Endothelial cell (in vitro differentiated cells): ENCODE results near the gene LUC7L2. TPM values are rescaled to one million over a fixed set of nuclear protein-coding genes. Genes with fewer than 3 reads are reported as not detected.
"Not testable (repeated sequence)": the region's sequence is repeated elsewhere in the genome, so short reads cannot be mapped to it uniquely, and the experiment has no call there.

ENCODE experiments used
- DNase-seq: peaks from one replicate; pipeline ENCODE4 v3.0.0; 2021; ENCODE audit warnings: low spot score
- H3K27ac Mint-ChIP-seq: one replicate; pipeline ENCODE4 v1.8.0; 2021; ENCODE audit warnings: mixed read lengths, inconsistent platforms; ENCODE audit not compliant: unreplicated experiment
- H3K27me3 Mint-ChIP-seq: one replicate; pipeline ENCODE4 v1.8.0; 2021; ENCODE audit warnings: mild to moderate bottlenecking, moderate library complexity, mixed read lengths, inconsistent platforms; ENCODE audit not compliant: unreplicated experiment
- H3K36me3 Mint-ChIP-seq: one replicate; pipeline ENCODE4 v1.8.0; 2021; ENCODE audit warnings: mild to moderate bottlenecking, low read depth, mixed read lengths, inconsistent platforms; ENCODE audit not compliant: unreplicated experiment
- H3K4me1 Mint-ChIP-seq: one replicate; pipeline ENCODE4 v1.8.0; 2021; ENCODE audit warnings: mild to moderate bottlenecking, mixed read lengths, inconsistent platforms; ENCODE audit not compliant: unreplicated experiment
- H3K4me3 Mint-ChIP-seq: one replicate; pipeline ENCODE4 v1.8.0; 2021; ENCODE audit warnings: mild to moderate bottlenecking, mixed read lengths, inconsistent platforms; ENCODE audit not compliant: unreplicated experiment
- H3K9me3 Mint-ChIP-seq: one replicate; pipeline ENCODE4 v1.8.0; 2021; ENCODE audit warnings: mixed read lengths, inconsistent platforms; ENCODE audit not compliant: unreplicated experiment
- CTCF ChIP-seq: fragments of 200-600 bp; sonication (generic); IDR thresholded peaks from one replicate; pipeline ENCODE4 v1.5.0; 2021; ENCODE audit warnings: antibody characterized with exemption; ENCODE audit not compliant: unreplicated experiment
- total RNA-seq: library from RNA; stranded (reverse); fragmentation: NEBNext Ultra II Directional; extraction: Animal tissue kit (Norgen Biotek cat#: 25700); gene quantifications from one replicate; pipeline ENCODE4 v1.2.1, GENCODE V29; 2021; ENCODE audit not compliant: unreplicated experiment

LUC7L2 gene
- total RNA-seq, 1 donor from 2014 or later: 83.5 TPM

GRCh38 chr7:139426258-139427028, 66.7 kb downstream of the LUC7L2 start:
- Mint-ChIP-seq H3K4me3 (no peak overlapping the region), H3K27ac (no peak overlapping the region), H3K9me3 (no peaks in the 10 kb centered on the region), H3K36me3 (peaks cover 15% of the 10 kb centered on the region), H3K4me1 (no peaks in the 10 kb centered on the region), H3K27me3 (no peaks in the 10 kb centered on the region)
- DNase-seq: no peak
- TF ChIP-seq CTCF: no peak

GRCh38 chr7:139427029-139427420, 67.3 kb downstream of the LUC7L2 start:
- Mint-ChIP-seq H3K27me3 (no peaks in the 10 kb centered on the region), H3K9me3 (no peaks in the 10 kb centered on the region), H3K36me3 (peaks cover 12% of the 10 kb centered on the region), H3K4me1 (no peaks in the 10 kb centered on the region), H3K27ac (no peak overlapping the region), H3K4me3 (no peak overlapping the region)
- no peak for DNase-seq
- TF ChIP-seq CTCF: no peak

GRCh38 chr7:139427788-139428187, 68.1 kb downstream of the LUC7L2 start:
- Mint-ChIP-seq H3K36me3 (peaks cover 10% of the 10 kb centered on the region), H3K9me3 (no peaks in the 10 kb centered on the region), H3K27me3 (no peaks in the 10 kb centered on the region), H3K27ac (no peak overlapping the region), H3K4me1 (no peaks in the 10 kb centered on the region), H3K4me3 (no peak overlapping the region)
- TF ChIP-seq CTCF: no peak
- no peak for DNase-seq

GRCh38 chr7:139429735-139430134, 70.0 kb downstream of the LUC7L2 start:
- not testable (repeated sequence) for H3K4me1 Mint-ChIP-seq, DNase-seq, H3K4me3 Mint-ChIP-seq, H3K36me3 Mint-ChIP-seq, H3K9me3 Mint-ChIP-seq, H3K27me3 Mint-ChIP-seq, H3K27ac Mint-ChIP-seq

GRCh38 chr7:139430443-139430842, 70.7 kb downstream of the LUC7L2 start:
- H3K27ac Mint-ChIP-seq: no peak overlapping the region
- H3K4me1 Mint-ChIP-seq: no peaks in the 10 kb centered on the region

More at GRCh38 chr7:139430443-139430842, 70.7 kb downstream of the LUC7L2 start:
- Mint-ChIP-seq H3K9me3 (no peaks in the 10 kb centered on the region), H3K4me3 (no peak overlapping the region), H3K27me3 (no peaks in the 10 kb centered on the region), H3K36me3 (peaks cover 10% of the 10 kb centered on the region)
- no peak for TF ChIP-seq CTCF
- DNase-seq: no peak
